Activated gamma-delta T cell treated with anti-CD3 and anti-CD28 coated beads, Interleukin-2, amount 50 U/mL, for 16 hours (primary cell): ENCODE data around the gene CCDC146.

Source experiments
- DNase-seq: peaks from one replicate; pipeline ENCODE4 v3.0.0-alpha.2; 2020; ENCODE audit warnings: low read depth

CCDC146 gene

GRCh38 chr7:77290425-77290824 is 168.0 kb downstream of the CCDC146 start:
- no peak for DNase-seq

- no peak for DNase-seq
These were observed 170.6 kb downstream of the CCDC146 start for GRCh38 chr7:77293046-77293445.

- DNase-seq = no peak
These were observed 173.1 kb downstream of the CCDC146 start for GRCh38 chr7:77295549-77295948.

- no peak for DNase-seq
These were observed 184.0 kb downstream of the CCDC146 start for GRCh38 chr7:77306231-77307067.

DNA sequence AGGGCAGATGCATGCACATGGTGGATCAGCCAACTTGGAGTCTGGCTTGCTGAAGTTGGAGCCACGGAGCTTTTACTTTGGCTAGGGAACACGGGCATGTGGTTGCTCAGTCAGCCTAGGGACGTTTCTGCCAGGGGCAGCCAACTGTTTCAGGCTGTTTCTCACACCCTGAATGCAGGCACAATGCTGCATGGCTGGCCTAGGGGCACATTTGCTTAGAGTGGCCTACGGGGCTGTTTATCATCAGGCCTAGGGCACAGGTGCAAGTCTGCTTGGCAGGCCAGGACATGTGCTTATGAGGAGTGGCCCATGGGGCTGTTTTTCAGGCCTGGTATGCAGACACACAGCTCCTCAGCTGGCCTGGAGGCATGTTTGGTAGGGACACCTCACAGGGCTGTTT is 186.4 kb downstream of the CCDC146 start:
- no peak for DNase-seq

GRCh38 chr7:77309714-77310220 is 187.4 kb downstream of the CCDC146 start:
- DNase-seq = no peak

GRCh38 chr7:77310982-77311381 is 188.6 kb downstream of the CCDC146 start:
- DNase-seq = no peak

DNA sequence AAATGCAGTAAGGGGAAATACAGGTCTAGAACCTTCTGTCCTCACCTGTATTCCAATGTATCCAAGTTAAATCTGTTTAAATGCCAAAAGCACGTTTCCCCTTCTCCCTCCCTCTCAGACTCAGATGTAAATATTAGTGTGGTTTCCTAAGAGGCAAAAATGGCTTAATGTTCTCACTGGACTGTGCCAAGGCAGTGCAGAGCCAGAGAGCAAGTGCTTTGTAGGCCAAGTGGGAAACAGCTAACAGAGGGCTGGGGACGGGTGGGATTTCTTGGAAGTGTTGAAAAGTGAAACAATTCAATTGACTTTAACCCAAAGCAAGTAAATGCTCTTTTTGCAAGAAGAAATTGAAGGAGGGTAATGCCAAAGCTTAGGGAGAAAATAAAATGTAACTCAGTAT is 190.7 kb downstream of the CCDC146 start:
- DNase-seq = no peak

DNA sequence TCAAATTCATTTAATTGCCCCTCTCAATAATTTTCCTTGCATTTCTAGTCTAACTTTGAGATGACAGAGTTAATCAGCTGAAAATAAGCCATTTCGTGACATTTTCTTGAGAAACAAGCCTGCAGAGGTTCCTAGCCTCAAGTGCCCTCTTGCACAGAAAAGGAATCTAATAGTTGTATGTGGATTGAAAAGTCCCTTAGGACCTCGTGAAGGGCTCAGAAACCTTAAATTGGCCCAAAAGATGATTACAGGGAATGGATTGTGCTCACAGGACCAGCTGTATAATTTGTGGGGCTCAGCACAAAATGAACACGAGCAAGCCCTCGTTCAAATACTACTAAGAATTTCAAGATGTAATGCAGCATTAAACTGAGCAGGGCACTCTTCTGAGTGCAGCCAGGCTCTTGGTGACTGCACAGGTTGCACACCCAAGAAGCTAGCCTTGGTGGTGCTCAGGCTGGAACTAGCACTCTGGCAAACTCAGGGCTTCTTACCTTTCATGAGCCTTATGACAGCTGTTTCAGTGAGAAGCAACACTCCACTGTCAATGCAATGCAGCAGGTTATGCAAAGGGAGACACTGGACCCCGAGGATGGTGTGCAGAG is 191.6 kb downstream of the CCDC146 start:
- DNase-seq = no peak

GRCh38 chr7:77315182-77315591 is 192.8 kb downstream of the CCDC146 start:
- no peak for DNase-seq

DNA sequence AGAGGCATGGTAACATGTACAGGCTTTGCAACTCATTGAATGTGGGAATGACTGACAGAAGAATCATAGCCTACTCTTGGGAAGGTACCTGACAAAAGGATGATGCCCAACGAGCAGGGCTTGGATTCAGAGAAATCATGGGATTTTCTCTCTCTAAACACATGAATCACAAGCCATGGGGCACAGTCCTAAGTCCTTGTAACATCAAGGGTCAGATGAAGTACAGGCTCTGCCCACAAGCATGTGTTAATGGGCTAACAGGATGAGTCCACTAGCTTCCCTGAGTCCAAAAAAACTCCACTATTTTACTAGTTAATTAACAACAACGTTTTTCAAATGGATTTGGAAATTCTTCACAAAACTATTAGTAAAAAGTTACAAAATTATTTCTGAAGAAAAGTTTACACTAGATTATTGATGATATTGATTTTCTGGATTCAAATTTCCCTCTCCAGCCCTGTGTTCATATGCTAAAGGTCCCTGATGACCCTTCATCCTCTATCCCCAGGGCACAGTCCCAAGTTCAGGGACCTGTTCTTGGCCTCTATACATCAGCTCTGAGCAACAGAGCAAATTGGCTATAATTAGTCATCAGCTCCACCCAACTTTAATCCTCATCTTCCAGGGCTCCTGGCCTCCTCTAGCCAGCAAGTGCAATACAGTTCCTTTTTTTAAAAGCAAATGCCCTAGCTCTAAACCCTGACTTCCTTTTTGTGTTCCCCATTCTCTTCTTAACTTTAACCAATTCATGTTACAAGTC is 194.0 kb downstream of the CCDC146 start:
- DNase-seq = no peak

GRCh38 chr7:77318019-77318418 is 195.6 kb downstream of the CCDC146 start:
- no peak for DNase-seq

- no peak for DNase-seq
These were observed 197.7 kb downstream of the CCDC146 start for GRCh38 chr7:77320137-77320536.

DNA sequence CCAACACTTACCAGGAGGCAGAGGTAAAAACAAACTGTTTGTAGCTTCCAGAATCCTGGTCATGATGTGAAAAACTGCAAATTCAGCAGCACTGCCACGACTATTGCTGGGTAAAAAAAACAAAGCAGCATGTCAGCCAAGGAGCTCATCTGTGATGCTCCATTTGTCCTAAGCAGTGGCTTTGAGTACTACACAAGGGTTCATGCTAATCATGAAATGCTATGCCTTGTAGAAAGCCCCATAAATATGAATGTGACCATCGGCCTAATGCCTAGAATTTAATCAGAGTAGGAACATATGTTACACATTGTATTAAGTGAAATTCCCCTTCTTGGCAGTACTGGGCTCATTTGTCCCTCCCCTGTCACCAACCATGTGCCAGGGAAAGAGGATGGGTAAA is 198.3 kb downstream of the CCDC146 start:
- no peak for DNase-seq

GRCh38 chr7:77321300-77321699 is 198.9 kb downstream of the CCDC146 start:
- no peak for DNase-seq

DNA sequence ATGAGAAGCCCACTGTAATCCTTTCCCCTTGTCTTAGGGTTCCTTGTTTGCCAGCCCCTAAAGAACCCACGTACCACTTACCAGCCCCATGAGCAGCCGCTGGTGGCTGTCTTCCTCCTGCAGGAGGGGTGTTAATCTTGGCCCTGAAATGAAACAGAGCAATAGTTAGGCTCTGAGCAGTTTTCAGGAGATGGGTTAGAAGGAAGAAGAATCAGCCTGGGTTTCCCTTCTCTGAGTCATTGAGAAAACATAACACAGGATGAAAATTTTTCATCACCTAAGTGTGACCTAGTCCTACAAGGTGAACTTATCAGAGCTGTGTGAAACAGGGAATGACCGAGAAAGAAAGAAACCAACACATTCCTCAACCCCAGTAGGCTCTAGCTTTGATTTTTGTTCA is 203.7 kb downstream of the CCDC146 start:
- DNase-seq = no peak

GRCh38 chr7:77327067-77327931 is 204.9 kb downstream of the CCDC146 start:
- DNase-seq = no peak

DNA sequence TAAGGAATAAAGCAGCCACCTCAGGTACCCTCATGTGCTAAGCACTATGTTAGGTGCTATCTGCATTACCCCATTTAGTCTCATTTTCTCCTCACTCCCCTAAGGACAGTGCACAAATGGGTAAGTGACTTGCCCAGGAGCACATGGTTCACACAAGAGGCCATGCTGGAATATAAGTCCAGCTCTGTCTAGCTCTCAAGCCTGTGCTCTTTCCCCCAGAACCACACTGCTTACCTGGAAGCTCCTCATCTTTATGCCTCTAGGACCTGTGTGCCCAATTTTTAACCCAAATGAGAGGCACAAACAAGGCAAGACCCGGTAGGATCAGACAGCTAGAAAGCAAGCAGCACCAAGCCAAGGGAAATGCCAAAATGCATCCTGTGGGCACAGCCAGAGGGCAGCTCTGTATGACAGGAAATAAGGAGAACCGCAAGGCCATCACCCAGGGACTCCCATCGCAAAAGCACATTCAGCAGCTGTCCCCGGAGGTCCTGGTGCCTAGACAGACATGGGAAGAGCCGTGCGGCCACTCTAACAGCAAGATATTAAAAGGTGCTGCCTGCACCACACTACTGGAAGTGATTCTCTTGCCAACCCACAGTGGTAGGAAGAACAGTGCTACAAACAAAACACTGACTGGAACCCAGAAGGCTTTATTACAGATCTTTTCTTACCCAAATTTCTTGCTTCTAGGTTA is 205.7 kb downstream of the CCDC146 start:
- no peak for DNase-seq

DNA sequence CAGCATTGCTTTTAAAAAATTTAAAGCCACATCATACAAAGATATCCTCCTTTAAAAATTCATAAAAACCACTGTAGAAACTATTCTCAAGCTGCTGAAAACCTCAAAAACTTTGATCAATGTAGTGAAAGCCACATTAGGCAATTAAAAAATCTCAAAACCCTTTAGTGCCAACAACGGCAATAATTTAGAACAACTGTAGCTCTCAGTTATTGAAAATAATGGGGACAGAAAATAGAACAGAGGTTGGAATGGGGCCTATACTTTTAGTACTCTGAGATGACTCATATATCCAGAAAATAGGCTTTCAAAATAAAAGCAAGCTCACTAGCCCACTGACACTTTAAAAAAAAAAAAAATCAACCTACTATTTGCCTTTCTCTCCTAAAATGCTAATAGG is 206.3 kb downstream of the CCDC146 start:
- DNase-seq = no peak

GRCh38 chr7:77329466-77330168 is 207.2 kb downstream of the CCDC146 start:
- DNase-seq = no peak
